ENCODE measurements around the gene NPHP4.
"Not testable (repeated sequence)": the region's sequence is repeated elsewhere in the genome, so short reads cannot be mapped to it uniquely, and the experiment has no call there.

Gene NPHP4

GRCh38 chr1:5908461-5909375, 83.5 kb downstream of the NPHP4 start:
- DNase-seq: no peak

- DNase-seq: no peak
Observed at GRCh38 chr1:5907966-5908365, 84.3 kb downstream of the NPHP4 start.

- no peak for DNase-seq
Observed at GRCh38 chr1:5907386-5907785, 84.8 kb downstream of the NPHP4 start.

GRCh38 chr1:5906966-5907365, 85.3 kb downstream of the NPHP4 start:
- DNase-seq: no peak

- no peak for DNase-seq
Observed at GRCh38 chr1:5906116-5906515, 86.1 kb downstream of the NPHP4 start.

GRCh38 chr1:5905436-5905835, 86.8 kb downstream of the NPHP4 start:
- no peak for DNase-seq

- no peak for DNase-seq
Observed at GRCh38 chr1:5904551-5904950, 87.7 kb downstream of the NPHP4 start.

- DNase-seq: no peak
Observed at GRCh38 chr1:5903680-5904079, 88.5 kb downstream of the NPHP4 start.

- no peak for DNase-seq
Observed at GRCh38 chr1:5903031-5903430, 89.2 kb downstream of the NPHP4 start.

- no peak for DNase-seq
Observed at GRCh38 chr1:5901841-5902240, 90.4 kb downstream of the NPHP4 start.

- no peak for DNase-seq
Observed at GRCh38 chr1:5901150-5901549, 91.1 kb downstream of the NPHP4 start.

- DNase-seq: no peak
Observed at GRCh38 chr1:5898266-5898665, 94.0 kb downstream of the NPHP4 start.

GRCh38 chr1:5896706-5897660, 95.2 kb downstream of the NPHP4 start:
- DNase-seq: no peak

- no peak for DNase-seq
Observed at GRCh38 chr1:5895446-5896406, 96.5 kb downstream of the NPHP4 start.

GRCh38 chr1:5893699-5894278, 98.4 kb downstream of the NPHP4 start:
- DNase-seq: not testable (repeated sequence)

GRCh38 chr1:5892329-5892728, 99.9 kb downstream of the NPHP4 start:
- no peak for DNase-seq

GRCh38 chr1:5891736-5892135, 100.5 kb downstream of the NPHP4 start:
- DNase-seq: no peak

- no peak for DNase-seq
Observed at GRCh38 chr1:5891137-5891536, 101.1 kb downstream of the NPHP4 start.

GRCh38 chr1:5890346-5891106, 101.7 kb downstream of the NPHP4 start:
- DNase-seq: no peak

- no peak for DNase-seq
Observed at GRCh38 chr1:5889901-5890300, 102.3 kb downstream of the NPHP4 start.

GRCh38 chr1:5889462-5889861, 102.8 kb downstream of the NPHP4 start:
- DNase-seq: no peak

Measured in suppressor macrophage treated with lipopolysaccharide for 4 hours (primary cell).